Activated naive CD4-positive, alpha-beta T cell treated with anti-CD3 and anti-CD28 coated beads, Interleukin-2, amount 50 U/mL, for 72 hours (primary cell): ENCODE data around the gene SLC22A3. TPM values are rescaled to one million over a fixed set of nuclear protein-coding genes. Genes with fewer than 3 reads are reported as not detected.
"Not testable (repeated sequence)": the region's sequence is repeated elsewhere in the genome, so short reads cannot be mapped to it uniquely, and the experiment has no call there.

Experiments
- ATAC-seq, 2 donors: fragments of 150-1000 bp; cut with Tn5 transposase; 2 replicates each; pipeline ENCODE4 v1.10.0; 2021; ENCODE audit warnings: mild to moderate bottlenecking in 2 of 2, moderate library complexity in 2 of 2
- DNase-seq, 2 donors: peaks; one replicate each; pipeline ENCODE4 v3.0.0; 2021 to 2022; ENCODE audit warnings: low spot score in 2 of 2
- H3K27ac Mint-ChIP-seq, 2 donors: one replicate each; pipeline ENCODE4 v1.8.0; 2022; ENCODE audit warnings: mild to moderate bottlenecking in 2 of 2, mixed read lengths in 2 of 2
- H3K36me3 Mint-ChIP-seq, 2 donors: one replicate each; pipeline ENCODE4 v1.8.0; 2022; ENCODE audit warnings: mixed read lengths in 2 of 2
- H3K9me3 Mint-ChIP-seq, 2 donors: one replicate each; pipeline ENCODE4 v1.8.0; 2022; ENCODE audit warnings: mixed read lengths in 2 of 2
- total RNA-seq, 2 donors: library from RNA; stranded (reverse); gene quantifications; one replicate each; pipeline ENCODE4 v1.2.3, GENCODE V29; 2022

The SLC22A3 gene
- total RNA-seq, 2 donors from 2014 or later, result not detected

GRCh38 chr6:160438481-160438880 is 90.3 kb downstream of the SLC22A3 start:
- ATAC-seq (no peak), DNase-seq (no peak)
- H3K9me3 Mint-ChIP-seq, result no peaks in the 10 kb centered on the region
- H3K27ac Mint-ChIP-seq, result no peak overlapping the region
- H3K36me3 Mint-ChIP-seq, result no peaks in the 10 kb centered on the region

GRCh38 chr6:160439751-160440150 is 91.6 kb downstream of the SLC22A3 start:
- DNase-seq (no peak), ATAC-seq (no peak)
- H3K27ac Mint-ChIP-seq, result no peak overlapping the region
- no peaks in the 10 kb centered on the region for H3K9me3 Mint-ChIP-seq
- H3K36me3 Mint-ChIP-seq, result peaks cover 0 to 2% of the 10 kb centered on the region in 2 donors

- ATAC-seq, result no peak
Observed at GRCh38 chr6:160442151-160442550, 94.0 kb downstream of the SLC22A3 start.

GRCh38 chr6:160445130-160445529 is 97.0 kb downstream of the SLC22A3 start:
- no peak for DNase-seq
- no peak overlapping the region for H3K27ac Mint-ChIP-seq
- no peak for ATAC-seq
- peaks cover 3 to 20% of the 10 kb centered on the region in 2 donors for H3K9me3 Mint-ChIP-seq
- H3K36me3 Mint-ChIP-seq, result peaks cover 8 to 13% of the 10 kb centered on the region in 2 donors

More at GRCh38 chr6:160442151-160442550, 94.0 kb downstream of the SLC22A3 start:
- no peak for DNase-seq
- H3K36me3 Mint-ChIP-seq, result peaks cover 8% of the 10 kb centered on the region in 2 donors
- peaks cover 0 to 16% of the 10 kb centered on the region in 2 donors for H3K9me3 Mint-ChIP-seq
- no peak overlapping the region for H3K27ac Mint-ChIP-seq

GRCh38 chr6:160447350-160447749 is 99.2 kb downstream of the SLC22A3 start:
- Mint-ChIP-seq H3K27ac (no peak overlapping the region), H3K36me3 (peaks cover 8 to 13% of the 10 kb centered on the region in 2 donors), H3K9me3 (peaks cover 3 to 20% of the 10 kb centered on the region in 2 donors)
- no peak for DNase-seq
- ATAC-seq, result no peak

GRCh38 chr6:160449787-160450186 is 101.6 kb downstream of the SLC22A3 start:
- DNase-seq, H3K27ac Mint-ChIP-seq, ATAC-seq: not testable (repeated sequence)
- peaks cover 3 to 20% of the 10 kb centered on the region in 2 donors for H3K9me3 Mint-ChIP-seq
- H3K36me3 Mint-ChIP-seq, result peaks cover 8 to 11% of the 10 kb centered on the region in 2 donors

- DNase-seq, result no peak
- peaks cover 0 to 5% of the 10 kb centered on the region in 2 donors for H3K36me3 Mint-ChIP-seq
- ATAC-seq, result no peak
Observed at GRCh38 chr6:160450849-160451248, 102.7 kb downstream of the SLC22A3 start.

GRCh38 chr6:160454303-160454702 is 106.1 kb downstream of the SLC22A3 start:
- peaks cover 0 to 5% of the 10 kb centered on the region in 2 donors for H3K36me3 Mint-ChIP-seq
- DNase-seq (no peak), ATAC-seq (no peak)
- H3K9me3 Mint-ChIP-seq, result peaks cover 3 to 4% of the 10 kb centered on the region in 2 donors
- no peak overlapping the region for H3K27ac Mint-ChIP-seq

More at GRCh38 chr6:160450849-160451248, 102.7 kb downstream of the SLC22A3 start:
- no peak overlapping the region for H3K27ac Mint-ChIP-seq
- H3K9me3 Mint-ChIP-seq, result peaks cover 3 to 13% of the 10 kb centered on the region in 2 donors

- H3K36me3 Mint-ChIP-seq, result no peaks in the 10 kb centered on the region
- H3K27ac Mint-ChIP-seq, result no peak overlapping the region
- DNase-seq (no peak), ATAC-seq (no peak)
- H3K9me3 Mint-ChIP-seq, result no peaks in the 10 kb centered on the region
Observed at GRCh38 chr6:160455081-160455480, 106.9 kb downstream of the SLC22A3 start.

- DNase-seq (peak in 1 of 2 donors; percentile 75), ATAC-seq (peak; percentile 68 to 84)
- no peak overlapping the region for H3K27ac Mint-ChIP-seq
- H3K9me3 Mint-ChIP-seq, result no peaks in the 10 kb centered on the region
- H3K36me3 Mint-ChIP-seq, result no peaks in the 10 kb centered on the region
Observed at GRCh38 chr6:160455541-160456213, 107.5 kb downstream of the SLC22A3 start.

- Mint-ChIP-seq H3K36me3 (no peaks in the 10 kb centered on the region), H3K27ac (no peak overlapping the region), H3K9me3 (no peaks in the 10 kb centered on the region)
- no peak for DNase-seq
- ATAC-seq, result no peak
Observed at GRCh38 chr6:160456214-160456546, 108.0 kb downstream of the SLC22A3 start.

- H3K36me3 Mint-ChIP-seq, result no peaks in the 10 kb centered on the region
- H3K27ac Mint-ChIP-seq, result no peak overlapping the region
- no peaks in the 10 kb centered on the region for H3K9me3 Mint-ChIP-seq
- DNase-seq, result no peak
- no peak for ATAC-seq
Observed at GRCh38 chr6:160457823-160458222, 109.6 kb downstream of the SLC22A3 start.

- no peak for DNase-seq
- no peaks in the 10 kb centered on the region for H3K9me3 Mint-ChIP-seq
- peak in 1 of 2 donors; percentile 41 for ATAC-seq
- H3K27ac Mint-ChIP-seq, result no peak overlapping the region
- peaks cover 5% of the 10 kb centered on the region in 2 donors for H3K36me3 Mint-ChIP-seq
Observed at GRCh38 chr6:160461641-160462040, 113.5 kb downstream of the SLC22A3 start.

- H3K36me3 Mint-ChIP-seq, result peaks cover 5% of the 10 kb centered on the region in 2 donors
- peak overlapping the region in 1 of 2 donors; percentile 46 for H3K27ac Mint-ChIP-seq
- DNase-seq, result no peak
- ATAC-seq, result no peak
- no peaks in the 10 kb centered on the region for H3K9me3 Mint-ChIP-seq
Observed at GRCh38 chr6:160462116-160462515, 113.9 kb downstream of the SLC22A3 start.

GRCh38 chr6:160462551-160463109 is 114.5 kb downstream of the SLC22A3 start:
- no peaks in the 10 kb centered on the region for H3K9me3 Mint-ChIP-seq
- H3K36me3 Mint-ChIP-seq, result peaks cover 5% of the 10 kb centered on the region in 2 donors
- ATAC-seq (peak; percentile 92 to 94), DNase-seq (peak; percentile 43 to 58)
- peak overlapping the region; percentile 16 to 46 for H3K27ac Mint-ChIP-seq

GRCh38 chr6:160464744-160465143 is 116.6 kb downstream of the SLC22A3 start:
- Mint-ChIP-seq H3K27ac (no peak overlapping the region), H3K9me3 (no peaks in the 10 kb centered on the region), H3K36me3 (peaks cover 5% of the 10 kb centered on the region in 2 donors)
- no peak for ATAC-seq
- DNase-seq, result no peak

GRCh38 chr6:160467261-160467871 is 119.2 kb downstream of the SLC22A3 start:
- H3K27ac Mint-ChIP-seq, H3K36me3 Mint-ChIP-seq, H3K9me3 Mint-ChIP-seq, ATAC-seq, DNase-seq: not testable (repeated sequence)
